Measurements from ENCODE around the gene PCK2. TPM values are rescaled to one million over a fixed set of nuclear protein-coding genes. Genes with fewer than 3 reads are reported as not detected.

Gene PCK2
- total and polyA plus RNA-seq, 2 of the 13 experiments (the other 11 are each of a cell fraction or from before 2014, with no cell fraction given) = 129 to 272 TPM

- no peak for TF ChIP-seq RARG (CRISPR knock-in tag; IDR thresholded peaks at IDR 0.05; ENCODE audit: low read depth)
- TF ChIP-seq CHCHD3 (CRISPR knock-in tag; IDR thresholded peaks at IDR 0.05) = no peak
- peak; percentile 47; the same call in 1 of the 2 replicates for TF ChIP-seq BCL6 (CRISPR knock-in tag; IDR thresholded peaks at IDR 0.05)
- TF ChIP-seq BRCA1 (CRISPR knock-in tag; IDR thresholded peaks at IDR 0.05) = no peak
- TF ChIP-seq PHF20 (CRISPR knock-in tag; IDR thresholded peaks at IDR 0.05) = no peak
- TF ChIP-seq SMARCE1 (IDR thresholded peaks at IDR 0.05; ENCODE audit: borderline replicate concordance) = no peak
- TF ChIP-seq ZNF883 (CRISPR knock-in tag; IDR thresholded peaks at IDR 0.05; ENCODE audit: not compliant biosample characterization) = peak; percentile 58
- TF ChIP-seq ZNF552 (CRISPR knock-in tag; IDR thresholded peaks at IDR 0.05; ENCODE audit: borderline replicate concordance) = no peak
- TF ChIP-seq, protein P1, sequence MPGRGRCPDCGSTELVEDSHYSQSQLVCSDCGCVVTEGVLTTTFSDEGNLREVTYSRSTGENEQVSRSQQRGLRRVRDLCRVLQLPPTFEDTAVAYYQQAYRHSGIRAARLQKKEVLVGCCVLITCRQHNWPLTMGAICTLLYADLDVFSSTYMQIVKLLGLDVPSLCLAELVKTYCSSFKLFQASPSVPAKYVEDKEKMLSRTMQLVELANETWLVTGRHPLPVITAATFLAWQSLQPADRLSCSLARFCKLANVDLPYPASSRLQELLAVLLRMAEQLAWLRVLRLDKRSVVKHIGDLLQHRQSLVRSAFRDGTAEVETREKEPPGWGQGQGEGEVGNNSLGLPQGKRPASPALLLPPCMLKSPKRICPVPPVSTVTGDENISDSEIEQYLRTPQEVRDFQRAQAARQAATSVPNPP (CRISPR knock-in tag; IDR thresholded peaks at IDR 0.05) = peak; percentile 27; the same call in 1 of the 2 replicates
- peak; percentile 85 for TF ChIP-seq ZNF772 (CRISPR knock-in tag; IDR thresholded peaks at IDR 0.05)
- TF ChIP-seq, protein P2, sequence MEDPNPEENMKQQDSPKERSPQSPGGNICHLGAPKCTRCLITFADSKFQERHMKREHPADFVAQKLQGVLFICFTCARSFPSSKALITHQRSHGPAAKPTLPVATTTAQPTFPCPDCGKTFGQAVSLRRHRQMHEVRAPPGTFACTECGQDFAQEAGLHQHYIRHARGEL (CRISPR knock-in tag; IDR thresholded peaks at IDR 0.05) = 0 out of 2 replicates have a peak, but pooled peaks have one; percentile 12
- no peak for TF ChIP-seq MAFG (CRISPR knock-in tag; IDR thresholded peaks at IDR 0.05)
- TF ChIP-seq, protein P3, sequence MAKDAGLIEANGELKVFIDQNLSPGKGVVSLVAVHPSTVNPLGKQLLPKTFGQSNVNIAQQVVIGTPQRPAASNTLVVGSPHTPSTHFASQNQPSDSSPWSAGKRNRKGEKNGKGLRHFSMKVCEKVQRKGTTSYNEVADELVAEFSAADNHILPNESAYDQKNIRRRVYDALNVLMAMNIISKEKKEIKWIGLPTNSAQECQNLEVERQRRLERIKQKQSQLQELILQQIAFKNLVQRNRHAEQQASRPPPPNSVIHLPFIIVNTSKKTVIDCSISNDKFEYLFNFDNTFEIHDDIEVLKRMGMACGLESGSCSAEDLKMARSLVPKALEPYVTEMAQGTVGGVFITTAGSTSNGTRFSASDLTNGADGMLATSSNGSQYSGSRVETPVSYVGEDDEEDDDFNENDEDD (CRISPR knock-in tag; IDR thresholded peaks at IDR 0.05; ENCODE audit: borderline replicate concordance) = no peak; the same call in 1 of the 2 replicates
- no peak for TF ChIP-seq ZNF790 (CRISPR knock-in tag; IDR thresholded peaks at IDR 0.05; ENCODE audit: borderline replicate concordance)
- TF ChIP-seq ZNF652 (CRISPR knock-in tag; IDR thresholded peaks at IDR 0.05; ENCODE audit: borderline replicate concordance, low read depth) = no peak
- TF ChIP-seq, protein P4, sequence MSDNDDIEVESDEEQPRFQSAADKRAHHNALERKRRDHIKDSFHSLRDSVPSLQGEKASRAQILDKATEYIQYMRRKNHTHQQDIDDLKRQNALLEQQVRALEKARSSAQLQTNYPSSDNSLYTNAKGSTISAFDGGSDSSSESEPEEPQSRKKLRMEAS (IDR thresholded peaks at IDR 0.05) = no peak
- TF ChIP-seq ZNF414 (CRISPR knock-in tag; IDR thresholded peaks at IDR 0.05) = peak; percentile 86; the same call in 1 of the 2 replicates
- TF ChIP-seq, protein P5, sequence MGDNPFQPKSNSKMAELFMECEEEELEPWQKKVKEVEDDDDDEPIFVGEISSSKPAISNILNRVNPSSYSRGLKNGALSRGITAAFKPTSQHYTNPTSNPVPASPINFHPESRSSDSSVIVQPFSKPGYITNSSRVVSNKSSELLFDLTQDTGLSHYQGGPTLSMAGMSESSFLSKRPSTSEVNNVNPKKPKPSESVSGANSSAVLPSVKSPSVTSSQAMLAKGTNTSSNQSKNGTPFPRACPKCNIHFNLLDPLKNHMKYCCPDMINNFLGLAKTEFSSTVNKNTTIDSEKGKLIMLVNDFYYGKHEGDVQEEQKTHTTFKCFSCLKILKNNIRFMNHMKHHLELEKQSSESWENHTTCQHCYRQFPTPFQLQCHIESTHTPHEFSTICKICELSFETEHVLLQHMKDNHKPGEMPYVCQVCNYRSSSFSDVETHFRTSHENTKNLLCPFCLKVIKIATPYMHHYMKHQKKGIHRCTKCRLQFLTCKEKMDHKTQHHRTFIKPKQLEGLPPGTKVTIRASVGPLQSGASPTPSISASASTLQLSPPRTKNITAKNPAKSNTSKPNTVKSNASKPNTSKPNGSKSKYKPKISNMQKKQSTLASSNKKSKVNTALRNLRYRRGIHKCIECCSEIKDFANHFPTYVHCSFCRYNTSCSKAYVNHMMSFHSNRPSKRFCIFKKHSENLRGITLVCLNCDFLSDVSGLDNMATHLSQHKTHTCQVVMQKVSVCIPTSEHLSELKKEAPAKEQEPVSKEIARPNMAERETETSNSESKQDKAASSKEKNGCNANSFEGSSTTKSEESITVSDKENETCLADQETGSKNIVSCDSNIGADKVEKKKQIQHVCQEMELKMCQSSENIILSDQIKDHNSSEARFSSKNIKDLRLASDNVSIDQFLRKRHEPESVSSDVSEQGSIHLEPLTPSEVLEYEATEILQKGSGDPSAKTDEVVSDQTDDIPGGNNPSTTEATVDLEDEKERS (CRISPR knock-in tag; IDR thresholded peaks at IDR 0.05) = peak; percentile 34; the same call in 1 of the 2 replicates
- peak; percentile 42 for TF ChIP-seq YY1 (IDR thresholded peaks at IDR 0.05; ENCODE audit: insufficient read depth, insufficient replicate concordance, low read depth, low read length)
- peak; percentile 81 for TF ChIP-seq IKZF5 (CRISPR knock-in tag; IDR thresholded peaks at IDR 0.05)
- TF ChIP-seq ZNF317 (CRISPR knock-in tag; IDR thresholded peaks at IDR 0.05) = peak; percentile 93
Measured at GRCh38 chr14:24130717-24131548, 36.8 kb downstream of the PCK2 start (continued).
